IgD-negative memory B cell (primary cell): ENCODE measurements around the gene VTN. TPM values are rescaled to one million over a fixed set of nuclear protein-coding genes. Genes with fewer than 3 reads are reported as not detected.

Experiments
- H3K27ac Mint-ChIP-seq, 3 donors: one replicate each; pipeline ENCODE4 v1.8.0; 2020 to 2022; ENCODE audit warnings: mild to moderate bottlenecking in 3 of 3, mixed read lengths in 3 of 3, moderate library complexity in 1 of 3
- H3K27me3 Mint-ChIP-seq: one replicate; pipeline ENCODE4 v1.8.0; 2021; ENCODE audit warnings: mixed read lengths
- H3K36me3 Mint-ChIP-seq: one replicate; pipeline ENCODE4 v1.8.0; 2020; ENCODE audit warnings: mild to moderate bottlenecking, mixed read lengths
- H3K4me1 Mint-ChIP-seq, 3 donors: one replicate each; pipeline ENCODE4 v1.8.0; 2020 to 2022; ENCODE audit warnings: mixed read lengths in 3 of 3, mild to moderate bottlenecking in 1 of 3
- H3K4me3 Mint-ChIP-seq, 4 donors: one replicate each; pipeline ENCODE4 v1.8.0; 2020 to 2022; ENCODE audit warnings: mild to moderate bottlenecking in 4 of 4, mixed read lengths in 4 of 4, moderate library complexity in 3 of 4
- H3K9me3 Mint-ChIP-seq, 3 donors: one replicate each; pipeline ENCODE4 v1.8.0; 2020 to 2021; ENCODE audit warnings: mixed read lengths in 3 of 3, mild to moderate bottlenecking in 1 of 3
- polyA plus RNA-seq: library from polyadenylated mRNA; unstranded; fragments of 300-500 nt; fragmentation: Illumina TruSeq; gene quantifications from one replicate; pipeline ENCODE4 v1.2.3, GENCODE V29; 2021

The VTN gene
- polyA plus RNA-seq, 1 donor from 2014 or later: not detected

DNA sequence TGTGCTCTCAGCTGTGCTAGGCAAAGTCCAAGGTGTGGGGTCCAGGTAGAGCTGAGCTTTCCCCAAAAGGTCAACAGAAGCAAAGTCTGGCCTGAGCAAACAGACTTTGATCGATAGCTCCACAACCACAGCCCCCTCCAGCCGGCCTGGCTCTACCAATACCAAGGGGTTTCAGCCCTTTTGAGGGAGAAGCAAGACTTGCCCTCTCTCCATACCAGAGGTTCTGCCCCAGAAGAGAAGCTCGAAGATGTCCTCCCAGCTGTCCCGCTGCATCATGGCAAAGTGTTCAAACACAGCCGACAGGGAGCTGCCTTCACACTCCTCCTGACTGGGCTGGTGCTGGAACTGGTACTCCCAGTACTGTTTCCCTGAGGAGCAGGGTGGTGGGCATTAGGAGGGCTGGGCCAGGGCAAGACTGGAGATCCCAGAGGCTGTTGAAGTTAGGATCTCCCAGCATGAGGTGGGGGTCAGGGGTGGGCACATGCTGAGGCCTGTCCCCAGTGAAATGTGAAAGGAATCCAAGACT is 1.7 kb downstream of the VTN start:
- Mint-ChIP-seq H3K4me1 (peaks cover 0 to 12% (median 10%) of the 10 kb centered on the region in 3 donors), H3K9me3 (no peaks in the 10 kb centered on the region), H3K4me3 (peak overlapping the region in 1 of 4 donors; percentile 16), H3K27ac (no peak overlapping the region), H3K27me3 (no peaks in the 10 kb centered on the region), H3K36me3 (no peaks in the 10 kb centered on the region)

DNA sequence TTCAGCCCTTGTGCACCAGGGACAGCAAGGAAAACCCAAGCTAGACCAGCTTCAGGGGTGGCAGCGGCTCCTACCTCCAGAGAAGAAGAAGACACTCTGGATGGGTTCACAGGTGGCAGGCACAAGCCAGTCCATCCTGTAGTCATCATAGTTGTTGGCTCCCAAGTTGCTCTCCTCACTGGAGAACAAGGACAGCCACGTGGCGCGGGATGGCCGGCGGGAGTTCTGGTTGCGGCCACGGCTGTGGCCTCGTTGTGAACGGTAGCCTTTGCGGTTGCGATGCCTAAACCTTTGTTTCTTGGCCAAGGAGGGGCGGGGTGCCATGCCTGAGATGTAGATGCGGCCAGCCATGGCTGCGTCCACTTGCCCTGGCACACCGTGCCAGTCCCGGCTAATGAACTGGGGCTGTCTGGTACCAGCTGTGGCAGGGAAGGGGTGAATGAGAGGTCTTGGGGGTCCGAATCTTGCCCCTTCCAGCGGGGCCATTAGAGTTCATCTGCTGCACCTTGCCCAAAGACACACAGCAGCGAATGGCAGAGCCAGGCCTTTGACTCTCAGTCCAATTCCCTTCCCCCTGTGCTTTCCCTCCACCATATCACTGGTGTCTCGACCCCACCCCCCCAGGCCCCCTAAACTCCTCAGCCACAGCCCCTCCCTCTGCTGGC is 2.3 kb downstream of the VTN start:
- H3K27ac Mint-ChIP-seq: no peak overlapping the region
- no peaks in the 10 kb centered on the region for H3K36me3 Mint-ChIP-seq
- peak overlapping the region in 2 of 4 donors; percentile 16 to 27 for H3K4me3 Mint-ChIP-seq
- no peaks in the 10 kb centered on the region for H3K9me3 Mint-ChIP-seq
- H3K4me1 Mint-ChIP-seq: peaks cover 0 to 8% (median 7%) of the 10 kb centered on the region in 3 donors
- H3K27me3 Mint-ChIP-seq: no peaks in the 10 kb centered on the region

DNA sequence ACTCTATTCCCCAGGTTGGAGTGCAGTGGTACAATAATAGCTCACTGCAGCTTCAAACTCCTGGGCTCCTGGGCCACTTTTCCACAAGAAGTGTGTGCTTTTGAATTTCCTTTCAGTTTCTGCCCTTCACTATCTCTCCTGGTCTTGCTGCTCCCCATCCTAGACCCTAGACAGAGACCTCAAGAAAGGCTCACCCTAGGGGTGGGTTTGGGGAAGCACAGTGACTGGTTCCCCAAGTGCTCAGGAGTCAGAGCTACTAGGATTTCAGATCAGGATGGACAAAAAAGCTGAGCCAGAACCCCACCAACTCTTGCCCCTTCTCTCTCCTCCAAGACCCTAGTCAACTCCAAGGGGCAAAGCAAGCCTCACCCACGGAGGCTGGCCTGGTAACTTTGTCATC is 3.5 kb downstream of the VTN start:
- H3K27ac Mint-ChIP-seq: peak overlapping the region in 2 of 3 donors; percentile 50 to 65
- peaks cover 0 to 6% (median 6%) of the 10 kb centered on the region in 3 donors for H3K4me1 Mint-ChIP-seq
- no peaks in the 10 kb centered on the region for H3K9me3 Mint-ChIP-seq
- no peaks in the 10 kb centered on the region for H3K36me3 Mint-ChIP-seq
- H3K27me3 Mint-ChIP-seq: no peaks in the 10 kb centered on the region
- H3K4me3 Mint-ChIP-seq: peak overlapping the region in 1 of 4 donors; percentile 32

DNA sequence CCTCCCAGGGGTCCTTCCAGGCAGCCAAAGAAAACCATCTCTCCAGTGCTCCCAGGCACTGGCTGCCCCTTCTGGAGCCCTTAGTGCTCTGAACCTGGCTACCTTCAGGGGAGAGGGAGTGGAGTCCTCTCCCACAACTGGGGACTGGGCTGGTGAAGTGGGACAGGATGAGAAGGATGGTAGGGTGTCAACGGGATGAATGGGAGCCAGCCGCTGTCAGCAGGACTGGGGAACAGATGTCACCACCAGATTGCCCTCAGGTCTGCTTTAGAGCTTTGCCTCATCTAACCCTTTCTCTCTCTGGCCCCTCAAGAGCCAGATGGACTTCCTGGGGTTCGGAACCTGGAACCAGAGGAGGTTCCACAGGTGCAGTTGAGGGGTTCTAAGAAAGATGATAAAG is 4.6 kb downstream of the VTN start:
- H3K36me3 Mint-ChIP-seq: peaks cover 3% of the 10 kb centered on the region
- H3K4me1 Mint-ChIP-seq: no peaks in the 10 kb centered on the region
- H3K4me3 Mint-ChIP-seq: no peak overlapping the region
- no peaks in the 10 kb centered on the region for H3K27me3 Mint-ChIP-seq
- no peak overlapping the region for H3K27ac Mint-ChIP-seq
- H3K9me3 Mint-ChIP-seq: no peaks in the 10 kb centered on the region

DNA sequence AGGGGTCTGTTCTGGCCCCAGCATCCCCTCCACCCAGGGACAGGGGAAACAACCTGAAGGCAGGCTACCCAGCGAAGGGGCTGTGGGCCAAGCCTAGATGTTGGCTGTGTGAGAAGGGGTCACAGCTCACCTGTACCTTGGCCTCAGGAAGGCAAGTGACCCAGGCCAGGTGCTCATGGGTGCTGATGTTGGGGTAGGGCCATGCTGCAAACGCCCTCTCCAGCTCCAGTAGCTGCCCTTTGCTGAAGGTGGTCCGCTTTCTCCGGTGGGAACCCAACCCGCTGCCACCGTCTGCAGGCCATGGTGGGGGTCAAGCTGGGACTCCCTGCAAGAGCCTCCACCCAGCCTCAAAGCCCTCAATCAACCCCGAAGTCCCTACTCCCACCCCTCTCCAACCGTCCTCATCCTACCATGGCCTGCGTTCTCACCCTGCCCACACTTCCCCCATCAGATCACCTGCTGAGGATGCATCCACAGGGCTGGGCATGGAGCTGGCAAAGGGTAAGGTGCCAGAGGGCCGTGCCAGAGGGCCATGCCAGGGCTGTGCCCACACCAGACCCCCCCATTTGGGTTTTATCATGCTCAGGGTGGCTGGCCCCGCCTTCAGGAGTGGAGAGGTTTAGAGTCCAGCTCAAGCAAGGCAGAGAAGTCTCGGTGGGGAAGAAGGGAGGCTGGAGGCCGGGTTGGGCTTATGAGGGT is 5.3 kb downstream of the VTN start, which contains the start of gene SEBOX:
Gene SEBOX (minus strand): TSS at position 535 of the 699 bp plus-strand sequence. CDS start 48 bp downstream, at position 487.
- H3K36me3 Mint-ChIP-seq: peaks cover 3% of the 10 kb centered on the region
- no peaks in the 10 kb centered on the region for H3K9me3 Mint-ChIP-seq
- no peaks in the 10 kb centered on the region for H3K27me3 Mint-ChIP-seq
- no peak within 1 kb of the TSS for H3K4me3 Mint-ChIP-seq
- no peak within 1 kb of the TSS for H3K27ac Mint-ChIP-seq
- H3K4me1 Mint-ChIP-seq: no peaks in the 10 kb centered on the region

DNA sequence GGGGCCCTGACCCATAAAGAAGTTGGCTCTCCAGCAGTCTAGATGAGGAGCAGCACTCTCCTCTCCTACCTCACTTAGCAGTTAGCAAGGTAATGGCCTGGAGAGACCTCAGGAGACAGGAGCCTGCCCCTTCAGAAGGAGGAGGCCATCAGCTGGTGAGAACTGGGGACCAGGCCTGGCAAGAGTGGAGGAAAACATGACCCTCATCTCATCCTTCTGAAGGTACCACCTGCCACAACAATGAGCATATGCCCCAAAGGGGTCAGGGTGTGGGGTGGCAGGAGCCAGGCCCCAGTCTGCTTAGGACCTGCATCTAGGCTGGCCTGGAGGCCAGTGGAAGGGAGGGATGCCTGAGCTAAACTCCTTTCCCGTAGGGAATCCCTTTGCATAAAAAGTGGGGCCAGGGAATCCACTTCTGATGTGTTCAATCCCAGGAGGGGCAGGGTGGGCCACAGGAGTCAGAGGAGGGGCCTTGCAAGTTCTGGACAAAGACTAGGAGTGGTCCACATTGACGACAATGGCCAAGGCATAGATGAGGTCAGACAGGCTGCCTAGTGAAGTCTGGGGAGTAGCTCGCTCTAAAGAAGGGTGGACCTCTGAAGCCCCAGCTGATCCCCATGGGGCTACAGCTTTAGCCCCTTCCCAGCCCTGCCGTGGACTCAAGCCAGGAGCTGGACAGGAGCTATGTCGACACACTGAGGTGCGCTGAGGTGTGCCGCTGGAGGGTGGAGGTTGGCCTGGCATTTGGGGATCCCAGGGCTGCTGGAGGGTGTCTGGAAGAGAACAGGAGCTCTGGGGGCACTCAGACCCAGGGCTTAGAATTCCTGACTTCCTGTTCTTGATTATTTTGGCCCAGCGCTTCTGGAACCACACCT is 6.1 kb downstream of the VTN start:
- no peak overlapping the region for H3K4me3 Mint-ChIP-seq
- H3K4me1 Mint-ChIP-seq: no peaks in the 10 kb centered on the region
- H3K36me3 Mint-ChIP-seq: peaks cover 3% of the 10 kb centered on the region
- H3K27ac Mint-ChIP-seq: no peak overlapping the region
- no peaks in the 10 kb centered on the region for H3K27me3 Mint-ChIP-seq
- H3K9me3 Mint-ChIP-seq: no peaks in the 10 kb centered on the region

DNA sequence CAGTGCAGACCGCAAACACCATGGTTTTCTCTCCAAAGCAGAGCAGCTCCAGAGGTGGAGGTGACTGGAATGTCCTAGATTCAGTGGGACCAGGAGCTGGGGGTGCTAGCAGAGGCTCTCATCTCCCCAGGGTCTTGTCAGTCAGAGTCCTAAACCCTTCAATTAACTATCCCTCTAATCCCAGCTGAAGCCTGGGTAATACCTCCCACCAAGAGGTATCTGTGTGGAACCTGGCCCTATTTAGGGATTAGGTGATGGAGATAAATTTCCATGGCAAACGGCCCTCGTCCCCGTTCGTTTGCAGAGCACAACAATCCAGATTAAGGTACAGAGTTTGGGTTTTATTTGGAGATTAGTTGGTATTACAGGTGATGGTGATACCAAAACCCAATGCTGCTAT is 6.9 kb downstream of the VTN start:
- H3K9me3 Mint-ChIP-seq: no peaks in the 10 kb centered on the region
- no peaks in the 10 kb centered on the region for H3K27me3 Mint-ChIP-seq
- H3K4me1 Mint-ChIP-seq: peaks cover 2 to 3% (median 3%) of the 10 kb centered on the region in 3 donors
- H3K36me3 Mint-ChIP-seq: peaks cover 3% of the 10 kb centered on the region
- H3K4me3 Mint-ChIP-seq: peak overlapping the region in 1 of 4 donors; percentile 23
- H3K27ac Mint-ChIP-seq: peak overlapping the region in 1 of 3 donors; percentile 32

DNA sequence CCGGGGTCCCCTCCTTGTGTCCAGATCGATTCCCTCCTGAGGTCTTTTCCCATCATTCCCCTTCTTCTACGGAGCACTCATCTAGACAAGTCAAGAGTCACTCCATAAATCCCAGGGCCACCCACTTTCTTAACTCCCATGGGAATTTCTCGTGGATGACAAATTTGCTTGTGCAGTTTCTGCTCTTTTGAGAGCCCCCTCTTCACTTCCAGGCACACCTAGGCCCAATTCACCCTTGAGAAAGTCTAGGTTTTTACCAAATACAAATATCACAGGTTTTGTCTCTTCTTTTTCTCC is 12.3 kb downstream of the VTN start:
- Mint-ChIP-seq H3K36me3 (peaks cover 3% of the 10 kb centered on the region), H3K27ac (peak overlapping the region; percentile 94 to 98 (median 97)), H3K4me1 (peaks cover 11 to 22% (median 16%) of the 10 kb centered on the region in 3 donors), H3K4me3 (peak overlapping the region; percentile 96 to 99 (median 96)), H3K9me3 (no peaks in the 10 kb centered on the region), H3K27me3 (no peaks in the 10 kb centered on the region)

DNA sequence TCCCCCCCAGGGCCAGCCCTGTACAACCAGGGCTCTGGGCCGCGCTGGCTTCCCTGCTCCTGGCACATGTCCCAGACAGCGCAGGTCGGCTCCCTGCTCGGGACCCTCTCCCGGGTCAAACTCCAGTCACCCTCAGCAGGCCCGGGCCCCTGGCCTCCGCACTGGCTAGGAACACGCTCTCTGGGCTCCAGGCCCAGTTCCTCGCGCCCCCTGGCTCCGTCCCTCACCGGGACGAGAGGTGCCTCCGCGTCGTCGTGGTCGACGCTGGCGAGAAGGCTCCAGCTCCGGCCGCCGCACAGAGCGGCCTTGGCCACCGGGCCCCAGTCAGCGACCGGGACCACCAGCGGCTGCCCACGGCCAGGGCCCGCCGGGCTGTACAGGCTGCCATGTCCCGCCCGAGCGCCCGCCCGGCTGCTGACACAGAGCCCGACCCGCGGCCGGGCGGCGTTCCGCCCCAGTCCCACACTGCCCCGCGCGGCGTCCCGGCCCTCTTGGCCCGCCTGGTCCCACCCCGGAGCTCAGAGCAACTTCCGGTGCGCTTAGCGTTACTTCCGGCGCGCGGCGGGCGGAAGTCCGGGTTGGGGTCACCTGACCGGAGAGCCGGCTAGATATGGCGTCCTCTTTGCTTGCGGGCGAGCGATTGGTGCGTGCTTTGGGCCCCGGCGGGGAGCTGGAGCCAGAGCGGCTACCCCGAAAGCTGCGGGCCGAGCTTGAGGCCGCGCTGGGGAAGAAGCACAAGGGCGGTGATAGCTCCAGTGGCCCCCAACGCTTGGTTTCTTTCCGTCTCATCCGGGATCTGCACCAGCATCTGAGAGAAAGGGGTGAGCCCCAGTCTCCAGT is 12.8 kb downstream of the VTN start, which contains the start of gene POLDIP2:
Gene POLDIP2 (minus strand): TSS at position 467 of the 840 bp plus-strand sequence. CDS start 79 bp downstream, at position 388.
- H3K36me3 Mint-ChIP-seq: peaks cover 3% of the 10 kb centered on the region
- peaks cover 11 to 22% (median 16%) of the 10 kb centered on the region in 3 donors for H3K4me1 Mint-ChIP-seq
- H3K9me3 Mint-ChIP-seq: no peaks in the 10 kb centered on the region
- peak within 1 kb of the TSS; percentile 96 to 99 (median 96) for H3K4me3 Mint-ChIP-seq
- H3K27me3 Mint-ChIP-seq: no peaks in the 10 kb centered on the region
- peak within 1 kb of the TSS; percentile 94 to 98 (median 97) for H3K27ac Mint-ChIP-seq

DNA sequence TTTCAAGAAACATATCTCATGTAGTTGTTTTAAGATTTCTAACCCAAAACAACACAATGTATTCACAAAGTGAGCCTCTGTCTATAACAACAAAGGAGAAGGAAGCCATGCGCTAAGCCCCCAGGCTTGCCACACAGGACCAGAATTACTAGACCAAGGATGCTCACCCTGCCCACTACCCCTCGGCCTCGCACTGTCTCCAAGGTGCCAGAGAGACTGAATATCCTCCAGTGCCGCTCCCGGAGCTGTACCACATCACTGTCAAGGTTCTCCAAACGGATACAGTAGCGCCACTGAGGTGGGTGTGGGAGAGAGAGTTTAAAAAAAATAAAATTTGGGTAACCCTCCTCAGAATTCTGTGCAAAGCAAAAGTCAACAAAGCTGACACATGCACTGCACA is 19.8 kb downstream of the VTN start:
- H3K9me3 Mint-ChIP-seq: no peaks in the 10 kb centered on the region
- no peaks in the 10 kb centered on the region for H3K4me1 Mint-ChIP-seq
- peaks cover 2% of the 10 kb centered on the region for H3K36me3 Mint-ChIP-seq
- no peak overlapping the region for H3K4me3 Mint-ChIP-seq
- no peaks in the 10 kb centered on the region for H3K27me3 Mint-ChIP-seq
- H3K27ac Mint-ChIP-seq: no peak overlapping the region

DNA sequence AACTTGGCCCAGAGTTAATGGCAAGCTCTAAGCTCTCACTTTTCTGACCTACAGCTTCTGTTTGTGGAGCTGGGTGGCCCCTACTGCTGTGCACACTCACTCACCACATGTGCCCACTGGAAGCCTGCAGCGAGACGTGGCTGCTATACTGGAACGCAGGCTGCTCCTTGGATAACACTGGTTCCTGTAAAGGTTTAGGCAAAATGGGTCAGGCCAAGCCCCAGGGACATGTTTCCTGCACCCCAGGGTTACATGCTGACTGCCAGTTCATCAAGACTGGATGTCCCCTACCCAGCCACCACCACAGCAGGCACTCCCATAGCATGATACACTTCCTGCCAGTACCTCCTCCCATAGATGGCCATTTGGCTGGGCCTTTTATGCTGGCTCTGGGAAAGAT is 21.1 kb downstream of the VTN start:
- no peak overlapping the region for H3K27ac Mint-ChIP-seq
- H3K9me3 Mint-ChIP-seq: no peaks in the 10 kb centered on the region
- H3K36me3 Mint-ChIP-seq: peaks cover 2% of the 10 kb centered on the region
- H3K4me1 Mint-ChIP-seq: no peaks in the 10 kb centered on the region
- H3K27me3 Mint-ChIP-seq: no peaks in the 10 kb centered on the region
- no peak overlapping the region for H3K4me3 Mint-ChIP-seq

DNA sequence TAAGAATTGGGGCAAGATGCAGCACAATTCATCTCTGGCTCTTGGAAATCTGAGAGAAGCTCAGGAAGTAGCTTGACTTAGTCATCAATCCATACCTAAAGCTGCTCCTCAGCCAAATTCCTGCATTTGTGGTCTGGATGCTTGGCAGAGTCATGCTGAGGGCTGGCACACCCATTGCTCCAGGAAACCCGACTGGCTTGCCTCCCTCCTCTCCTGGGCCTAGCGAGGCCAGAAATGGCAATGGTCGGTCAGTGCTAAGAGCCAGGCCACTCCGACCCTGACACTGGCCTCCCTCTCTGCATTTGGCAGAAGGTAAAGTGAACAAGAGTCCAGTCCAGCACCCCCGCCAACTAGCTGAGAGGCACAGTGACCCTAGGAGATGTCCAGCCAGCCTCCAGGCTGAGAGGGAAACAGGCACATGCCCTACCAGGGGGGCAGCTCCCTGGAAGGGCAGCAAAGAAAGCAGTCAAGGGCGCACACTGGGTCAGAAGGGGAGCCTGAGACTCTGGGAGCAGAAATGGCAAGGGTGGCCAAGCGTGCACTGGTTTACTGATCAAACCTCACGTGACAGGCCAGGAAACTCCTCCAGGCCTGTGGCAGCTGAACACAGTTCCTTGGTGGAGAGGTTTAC is 22.7 kb downstream of the VTN start:
- Mint-ChIP-seq H3K4me3 (no peak overlapping the region), H3K27ac (no peak overlapping the region), H3K4me1 (no peaks in the 10 kb centered on the region)

DNA sequence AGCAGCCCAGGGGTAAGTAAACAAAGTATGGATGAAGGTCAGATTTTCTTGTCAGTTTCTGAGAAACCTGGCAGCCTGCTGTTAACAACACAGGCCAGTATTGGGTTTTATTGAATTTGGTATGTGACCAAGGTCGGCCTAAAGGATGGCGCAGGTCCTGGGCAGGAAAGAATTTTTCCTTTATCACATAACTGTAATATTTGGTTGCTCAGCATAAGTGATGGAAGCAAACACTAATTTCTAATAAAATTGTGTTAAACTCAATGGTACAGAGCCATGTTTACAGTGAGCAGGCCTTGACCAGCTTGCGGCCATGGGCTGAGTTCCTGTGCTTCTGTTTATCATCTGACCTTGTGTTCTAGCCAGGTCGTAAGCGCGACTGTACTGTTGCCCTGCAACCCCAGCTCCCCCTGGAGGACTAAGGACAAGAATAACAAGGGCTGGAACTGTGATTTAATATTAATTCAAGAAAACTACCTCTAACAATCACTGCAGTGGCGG is 23.3 kb downstream of the VTN start:
- H3K36me3 Mint-ChIP-seq: peaks cover 2% of the 10 kb centered on the region
- H3K27ac Mint-ChIP-seq: peak overlapping the region in 2 of 3 donors; percentile 33 to 46
- H3K4me1 Mint-ChIP-seq: no peaks in the 10 kb centered on the region

More for the DNA sequence above, 22.7 kb downstream of the VTN start:
- Mint-ChIP-seq H3K36me3 (peaks cover 2% of the 10 kb centered on the region), H3K27me3 (no peaks in the 10 kb centered on the region), H3K9me3 (no peaks in the 10 kb centered on the region)

DNA sequence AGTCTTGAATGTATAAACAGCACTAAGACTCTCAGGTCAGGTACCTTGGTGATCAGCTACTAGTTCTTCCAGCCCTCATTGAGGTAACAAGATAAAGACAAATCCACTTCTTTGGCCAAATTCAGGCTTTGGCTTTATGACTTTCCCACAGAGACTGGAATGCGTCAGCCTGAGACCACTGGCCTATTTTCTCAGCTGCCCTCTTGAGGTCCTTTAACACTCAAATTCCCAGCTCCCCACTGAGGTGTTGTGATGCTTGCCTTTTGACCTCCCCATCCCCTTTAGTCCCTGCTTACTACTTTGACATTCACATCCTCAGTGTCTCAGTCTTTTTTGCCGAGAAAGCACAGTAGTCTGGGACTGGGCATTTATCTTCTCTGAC is 23.9 kb downstream of the VTN start:
- Mint-ChIP-seq H3K27me3 (no peaks in the 10 kb centered on the region), H3K4me1 (no peaks in the 10 kb centered on the region), H3K36me3 (peaks cover 2% of the 10 kb centered on the region), H3K27ac (peak overlapping the region in 1 of 3 donors; percentile 33), H3K9me3 (no peaks in the 10 kb centered on the region), H3K4me3 (no peak overlapping the region)

More for the DNA sequence above, 23.3 kb downstream of the VTN start:
- Mint-ChIP-seq H3K4me3 (no peak overlapping the region), H3K27me3 (no peaks in the 10 kb centered on the region), H3K9me3 (no peaks in the 10 kb centered on the region)
